ENCODE data around the gene KLF7.

Gene KLF7

DNA sequence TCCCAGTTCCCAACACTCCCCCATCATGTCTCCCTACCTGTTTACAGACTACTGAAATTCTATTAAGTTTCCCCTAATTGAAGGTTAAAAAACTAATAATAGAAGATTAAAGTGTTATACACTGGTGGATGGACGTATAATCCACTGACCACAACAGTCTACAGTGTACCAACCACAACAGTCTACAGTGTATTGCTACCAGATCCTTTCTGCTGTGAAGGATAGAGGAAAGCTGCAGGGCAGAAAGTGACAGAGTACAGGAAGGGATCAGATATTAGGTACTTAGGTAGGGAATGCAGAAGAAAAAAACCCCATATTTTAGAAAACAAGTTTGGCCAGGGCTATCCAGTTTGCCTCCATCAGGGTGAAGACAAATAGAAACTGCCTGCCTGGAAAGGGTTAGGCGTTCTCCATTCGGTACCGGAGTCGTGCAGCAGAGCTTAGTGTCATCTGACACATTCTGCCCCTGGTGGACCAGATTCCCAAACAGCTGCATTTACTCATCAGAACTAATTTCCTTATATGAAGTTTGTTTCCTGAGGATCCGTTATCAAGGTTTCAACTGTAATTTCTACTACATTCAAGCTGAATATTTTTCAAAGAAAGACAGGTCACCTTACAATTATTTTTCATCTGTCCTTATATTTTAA lies 49.9 kb downstream of the KLF7 start:
- DNase-seq (ENCODE audit: low read depth in 1 of 2, low spot score in 1 of 2): no peak
- no peak for TF ChIP-seq SPI1 (IDR thresholded peaks at IDR 0.05; ENCODE audit: borderline replicate concordance, low read depth)
- TF ChIP-seq, protein P1, sequence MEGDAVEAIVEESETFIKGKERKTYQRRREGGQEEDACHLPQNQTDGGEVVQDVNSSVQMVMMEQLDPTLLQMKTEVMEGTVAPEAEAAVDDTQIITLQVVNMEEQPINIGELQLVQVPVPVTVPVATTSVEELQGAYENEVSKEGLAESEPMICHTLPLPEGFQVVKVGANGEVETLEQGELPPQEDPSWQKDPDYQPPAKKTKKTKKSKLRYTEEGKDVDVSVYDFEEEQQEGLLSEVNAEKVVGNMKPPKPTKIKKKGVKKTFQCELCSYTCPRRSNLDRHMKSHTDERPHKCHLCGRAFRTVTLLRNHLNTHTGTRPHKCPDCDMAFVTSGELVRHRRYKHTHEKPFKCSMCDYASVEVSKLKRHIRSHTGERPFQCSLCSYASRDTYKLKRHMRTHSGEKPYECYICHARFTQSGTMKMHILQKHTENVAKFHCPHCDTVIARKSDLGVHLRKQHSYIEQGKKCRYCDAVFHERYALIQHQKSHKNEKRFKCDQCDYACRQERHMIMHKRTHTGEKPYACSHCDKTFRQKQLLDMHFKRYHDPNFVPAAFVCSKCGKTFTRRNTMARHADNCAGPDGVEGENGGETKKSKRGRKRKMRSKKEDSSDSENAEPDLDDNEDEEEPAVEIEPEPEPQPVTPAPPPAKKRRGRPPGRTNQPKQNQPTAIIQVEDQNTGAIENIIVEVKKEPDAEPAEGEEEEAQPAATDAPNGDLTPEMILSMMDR (IDR thresholded peaks at IDR 0.05; ENCODE audit: insufficient read depth, low read length): no peak
- no peak for TF ChIP-seq POLR2AphosphoS5 (IDR thresholded peaks at IDR 0.05; ENCODE audit: low read depth)
- TF ChIP-seq GABPA (IDR thresholded peaks at IDR 0.05; ENCODE audit: low read depth): no peak
- TF ChIP-seq, protein P2, sequence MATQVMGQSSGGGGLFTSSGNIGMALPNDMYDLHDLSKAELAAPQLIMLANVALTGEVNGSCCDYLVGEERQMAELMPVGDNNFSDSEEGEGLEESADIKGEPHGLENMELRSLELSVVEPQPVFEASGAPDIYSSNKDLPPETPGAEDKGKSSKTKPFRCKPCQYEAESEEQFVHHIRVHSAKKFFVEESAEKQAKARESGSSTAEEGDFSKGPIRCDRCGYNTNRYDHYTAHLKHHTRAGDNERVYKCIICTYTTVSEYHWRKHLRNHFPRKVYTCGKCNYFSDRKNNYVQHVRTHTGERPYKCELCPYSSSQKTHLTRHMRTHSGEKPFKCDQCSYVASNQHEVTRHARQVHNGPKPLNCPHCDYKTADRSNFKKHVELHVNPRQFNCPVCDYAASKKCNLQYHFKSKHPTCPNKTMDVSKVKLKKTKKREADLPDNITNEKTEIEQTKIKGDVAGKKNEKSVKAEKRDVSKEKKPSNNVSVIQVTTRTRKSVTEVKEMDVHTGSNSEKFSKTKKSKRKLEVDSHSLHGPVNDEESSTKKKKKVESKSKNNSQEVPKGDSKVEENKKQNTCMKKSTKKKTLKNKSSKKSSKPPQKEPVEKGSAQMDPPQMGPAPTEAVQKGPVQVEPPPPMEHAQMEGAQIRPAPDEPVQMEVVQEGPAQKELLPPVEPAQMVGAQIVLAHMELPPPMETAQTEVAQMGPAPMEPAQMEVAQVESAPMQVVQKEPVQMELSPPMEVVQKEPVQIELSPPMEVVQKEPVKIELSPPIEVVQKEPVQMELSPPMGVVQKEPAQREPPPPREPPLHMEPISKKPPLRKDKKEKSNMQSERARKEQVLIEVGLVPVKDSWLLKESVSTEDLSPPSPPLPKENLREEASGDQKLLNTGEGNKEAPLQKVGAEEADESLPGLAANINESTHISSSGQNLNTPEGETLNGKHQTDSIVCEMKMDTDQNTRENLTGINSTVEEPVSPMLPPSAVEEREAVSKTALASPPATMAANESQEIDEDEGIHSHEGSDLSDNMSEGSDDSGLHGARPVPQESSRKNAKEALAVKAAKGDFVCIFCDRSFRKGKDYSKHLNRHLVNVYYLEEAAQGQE (IDR thresholded peaks at IDR 0.05; ENCODE audit: insufficient replicate concordance, low read depth): no peak
- H3K4me3 ChIP-seq (replicated peaks; ENCODE audit: insufficient read depth, low read length): no peak overlapping the region
- no peaks in the 10 kb centered on the region for H3K27me3 ChIP-seq (ENCODE audit: insufficient read depth, poor library complexity, severe bottlenecking)
- no peak overlapping the region for H3K27ac ChIP-seq (replicated peaks)

DNA sequence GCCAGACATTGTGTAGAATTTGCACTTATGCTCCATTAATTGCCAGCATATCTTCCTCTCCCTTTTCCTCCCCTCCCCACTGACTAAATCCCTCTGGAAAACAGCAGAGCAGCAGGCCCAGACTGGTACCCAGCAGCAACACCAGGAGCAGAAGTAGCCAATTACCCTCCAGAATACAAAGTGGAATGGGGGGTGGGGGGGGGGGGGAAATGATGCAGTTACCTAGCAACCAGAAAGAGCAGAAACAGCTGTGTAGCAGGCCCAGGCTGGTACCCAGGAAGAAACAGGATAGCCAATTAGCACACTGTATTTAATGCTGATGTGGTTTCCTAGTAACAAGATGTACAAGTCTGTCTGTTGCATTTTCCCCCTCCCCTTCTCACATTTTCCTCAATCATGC lies 52.3 kb downstream of the KLF7 start:
- TF ChIP-seq, protein P2 (IDR thresholded peaks at IDR 0.05; ENCODE audit: insufficient replicate concordance, low read depth): no peak
- TF ChIP-seq SPI1 (IDR thresholded peaks at IDR 0.05; ENCODE audit: borderline replicate concordance, low read depth) (no peak), POLR2AphosphoS5 (IDR thresholded peaks at IDR 0.05; ENCODE audit: low read depth) (no peak), GABPA (IDR thresholded peaks at IDR 0.05; ENCODE audit: low read depth) (no peak)
- TF ChIP-seq, protein P1 (IDR thresholded peaks at IDR 0.05; ENCODE audit: insufficient read depth, low read length): no peak
- no peak for DNase-seq (ENCODE audit: low read depth in 1 of 2, low spot score in 1 of 2)
- H3K4me3 ChIP-seq (replicated peaks; ENCODE audit: insufficient read depth, low read length): no peak overlapping the region
- H3K27me3 ChIP-seq (ENCODE audit: insufficient read depth, poor library complexity, severe bottlenecking): no peaks in the 10 kb centered on the region
- no peak overlapping the region for H3K27ac ChIP-seq (replicated peaks)

DNA sequence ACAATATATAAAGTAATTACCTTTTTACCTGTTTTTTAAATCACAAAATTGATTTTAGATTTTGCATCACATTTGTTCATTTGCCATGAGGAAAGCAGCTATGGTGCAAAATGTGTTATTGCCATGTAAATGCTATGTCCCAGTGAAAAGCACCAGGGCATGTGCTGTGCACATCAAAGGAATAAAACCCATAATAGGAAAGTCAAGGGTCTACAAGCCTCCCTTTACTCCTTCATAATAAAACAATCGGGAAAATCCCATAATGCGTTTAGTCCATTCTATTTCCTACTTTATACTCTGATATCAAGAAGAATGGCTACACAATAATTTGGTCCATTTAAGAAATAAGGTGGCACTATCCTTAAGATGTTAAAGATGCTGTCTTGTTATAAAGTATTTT lies 53.0 kb downstream of the KLF7 start:
- no peak overlapping the region for H3K27ac ChIP-seq (replicated peaks)
- H3K4me3 ChIP-seq (replicated peaks; ENCODE audit: insufficient read depth, low read length): no peak overlapping the region
- no peaks in the 10 kb centered on the region for H3K27me3 ChIP-seq (ENCODE audit: insufficient read depth, poor library complexity, severe bottlenecking)
- no peak for DNase-seq (ENCODE audit: low read depth in 1 of 2, low spot score in 1 of 2)
- TF ChIP-seq GABPA (IDR thresholded peaks at IDR 0.05; ENCODE audit: low read depth): no peak
- TF ChIP-seq, protein P2 (IDR thresholded peaks at IDR 0.05; ENCODE audit: insufficient replicate concordance, low read depth): no peak
- TF ChIP-seq, protein P1 (IDR thresholded peaks at IDR 0.05; ENCODE audit: insufficient read depth, low read length): no peak
- TF ChIP-seq SPI1 (IDR thresholded peaks at IDR 0.05; ENCODE audit: borderline replicate concordance, low read depth): no peak
- no peak for TF ChIP-seq POLR2AphosphoS5 (IDR thresholded peaks at IDR 0.05; ENCODE audit: low read depth)
